Peyer's patch (tissue), 4 donors: ENCODE data around the gene CHN2.

Experiments
- CTCF ChIP-seq, 6 experiments: fragments of 450-650 bp in 4 of 6; fragments of 200-600 bp in 2 of 6; sonication (generic) in 1 of 6; IDR thresholded peaks; one replicate each; pipeline ENCODE4 v1.5.1; 2017 to 2019; ENCODE audit warnings: antibody characterized with exemption in 6 of 6, mild to moderate bottlenecking in 3 of 6, moderate library complexity in 1 of 6
- POLR2A ChIP-seq, 2 donors: fragments of 450-650 bp; IDR thresholded peaks; one replicate each; pipeline ENCODE4 v1.5.1; 2017; ENCODE audit warnings: antibody characterized with exemption in 2 of 2, mild to moderate bottlenecking in 2 of 2, moderate library complexity in 2 of 2

DNA sequence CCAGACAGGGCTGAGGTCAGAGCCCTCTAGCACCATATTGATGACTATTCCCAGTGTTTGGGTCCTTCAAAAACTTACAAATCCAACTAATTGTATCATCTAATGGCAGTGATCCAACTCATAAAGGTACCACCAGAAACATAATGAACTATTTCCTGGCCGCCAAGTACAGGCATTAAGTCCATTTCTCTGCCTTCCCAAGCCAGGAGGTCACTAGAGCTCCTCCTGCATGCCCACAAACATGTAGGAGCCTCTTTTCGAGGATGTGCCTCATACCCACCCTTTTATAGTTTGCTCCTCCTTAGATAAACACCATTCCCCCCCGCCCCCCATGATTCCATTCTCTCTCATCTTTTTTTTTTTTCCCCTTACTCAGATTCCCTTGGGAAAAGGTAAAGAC is 91.3 kb downstream of the CHN2 start:
- TF ChIP-seq CTCF (IDR thresholded peaks at IDR 0.05) (no peak), POLR2A (IDR thresholded peaks at IDR 0.05) (no peak)
